GM18858 (cell line): ENCODE measurements around the gene LYSMD1.

Experiments used
- ATAC-seq: cut with Tn5 transposase; IDR thresholded peaks from one replicate; pipeline ENCODE4 v1.9.1; 2021; ENCODE audit not compliant: unreplicated experiment

Gene LYSMD1

DNA sequence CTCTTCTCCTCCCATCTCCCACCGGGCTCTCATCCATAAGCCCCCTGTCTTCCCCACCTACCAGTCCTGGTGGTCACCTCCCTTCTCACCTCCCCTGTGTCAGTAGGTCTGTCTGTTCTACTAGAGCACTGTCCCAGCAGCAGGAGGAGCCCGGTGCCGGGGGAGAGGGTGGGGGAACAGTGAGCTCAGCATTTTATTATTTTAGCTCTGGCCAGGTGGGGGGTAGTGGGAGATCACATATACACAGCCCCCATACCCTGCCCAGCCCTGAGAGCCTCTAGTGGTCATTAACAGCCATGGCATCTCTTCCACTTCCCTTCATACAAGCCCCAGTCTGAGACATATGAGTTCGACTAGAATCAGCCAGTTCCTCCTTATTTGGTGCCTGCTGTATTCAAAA is 10.2 kb upstream of the LYSMD1 start, which contains the start of gene TMOD4:
TMOD4 (minus strand) TSS at position 119 of the 400 bp plus-strand sequence. CDS start 1,106 bp downstream, outside the sequence.
- no peak for ATAC-seq

DNA sequence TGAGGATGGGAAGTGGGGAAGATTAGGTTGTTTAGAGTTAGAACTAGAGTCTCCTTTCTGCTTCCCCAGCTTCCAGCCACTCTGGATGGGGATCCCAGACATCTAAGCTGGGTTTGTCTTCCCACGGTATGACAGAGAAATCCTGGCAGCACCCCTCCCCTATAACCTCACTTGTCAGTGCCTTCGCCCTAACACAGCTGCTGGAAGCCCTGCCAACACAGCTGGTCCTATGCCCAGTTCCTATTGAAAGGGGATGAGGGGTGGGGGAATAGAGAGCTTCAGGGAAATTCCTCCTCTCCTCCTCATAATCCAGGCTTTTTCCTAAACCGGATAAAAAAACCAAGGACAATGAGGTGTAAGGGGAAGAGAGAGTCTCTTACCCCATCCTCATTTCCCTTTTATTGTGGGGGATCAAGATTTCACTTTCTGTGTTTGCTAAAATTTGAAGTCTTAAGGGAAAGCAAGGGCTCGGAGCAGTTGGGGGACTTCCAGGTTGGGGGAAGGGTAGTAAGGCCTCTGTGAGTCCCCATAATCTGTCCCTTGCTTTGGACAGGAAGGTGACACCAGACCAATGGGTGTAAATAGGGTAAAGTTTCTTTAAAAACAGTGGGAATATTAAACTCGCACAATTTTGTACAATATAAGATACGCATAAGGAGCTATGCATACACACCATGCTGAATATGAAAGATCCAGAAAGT is 9.5 kb upstream of the LYSMD1 start:
- ATAC-seq: no peak

DNA sequence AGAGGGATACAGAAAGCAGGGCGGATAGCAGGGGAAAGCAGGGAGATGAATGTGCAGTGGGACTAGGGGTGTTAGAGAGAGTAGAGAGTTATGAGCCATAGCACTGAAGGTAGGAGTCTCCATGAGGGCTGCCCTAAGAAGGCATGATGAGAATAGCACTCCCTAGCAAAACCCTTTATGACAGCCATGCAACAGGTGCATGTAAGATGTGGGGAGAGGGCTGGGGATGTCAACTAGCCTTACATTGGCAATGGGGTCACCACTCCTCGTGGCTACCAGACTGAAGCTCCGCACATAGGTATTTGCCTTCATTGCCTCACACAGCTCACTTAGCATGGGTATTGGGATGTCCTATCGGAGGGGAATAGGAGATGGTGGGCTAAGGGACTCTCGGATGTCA is 5.5 kb upstream of the LYSMD1 start:
- ATAC-seq: no peak

DNA sequence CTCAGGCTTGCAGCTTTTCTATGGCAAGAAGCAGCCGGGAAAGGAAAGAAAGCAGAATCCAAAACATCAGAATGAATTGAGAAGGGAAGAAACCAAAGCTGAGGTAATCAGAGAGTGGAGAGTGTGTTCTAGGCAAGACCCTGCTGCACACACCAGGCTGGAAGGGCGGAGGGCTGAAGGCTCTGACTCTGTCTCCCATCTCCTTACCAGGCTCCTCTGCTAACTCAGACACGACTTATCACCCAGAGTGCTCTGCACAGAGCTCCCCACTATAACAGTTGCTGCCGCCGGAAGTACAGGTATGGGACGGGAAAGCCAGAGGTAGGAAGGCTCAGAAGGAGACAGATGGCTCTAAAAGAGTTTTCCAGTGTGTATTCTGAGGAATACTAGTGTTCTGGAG is 1.4 kb upstream of the LYSMD1 start:
- no peak for ATAC-seq

DNA sequence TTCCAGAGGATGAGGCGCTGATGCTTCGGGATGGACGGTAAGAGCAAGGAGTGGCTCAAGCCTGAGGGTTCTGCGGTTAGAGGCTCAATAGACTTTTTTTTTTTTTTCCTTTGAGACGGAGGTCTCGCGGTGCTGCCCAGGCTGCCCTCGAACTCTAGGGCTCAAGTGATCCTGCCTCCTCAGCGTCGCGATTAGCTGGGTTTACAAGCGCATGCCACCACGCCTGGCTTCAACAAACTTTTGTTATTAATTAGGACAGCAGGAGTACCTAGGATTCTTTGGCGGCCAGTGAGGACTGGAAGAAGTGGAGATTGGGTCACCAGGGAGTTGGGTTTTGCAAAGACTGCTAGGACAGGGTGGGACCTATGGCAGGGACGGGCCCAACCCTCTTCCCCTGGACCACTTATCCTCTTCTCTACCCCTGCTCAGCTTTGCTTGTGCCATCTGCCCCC is 829 bp upstream of the LYSMD1 start:
- ATAC-seq: no peak

- no peak for ATAC-seq
Observed at GRCh38 chr1:151165281-151165737, 393 bp downstream of the LYSMD1 start.

- ATAC-seq: no peak
Observed at GRCh38 chr1:151164732-151165280, 896 bp downstream of the LYSMD1 start.

GRCh38 chr1:151159373-151159772 is 6.3 kb downstream of the LYSMD1 start:
- no peak for ATAC-seq

- no peak for ATAC-seq
Observed at GRCh38 chr1:151158751-151159251, 6.9 kb downstream of the LYSMD1 start.

DNA sequence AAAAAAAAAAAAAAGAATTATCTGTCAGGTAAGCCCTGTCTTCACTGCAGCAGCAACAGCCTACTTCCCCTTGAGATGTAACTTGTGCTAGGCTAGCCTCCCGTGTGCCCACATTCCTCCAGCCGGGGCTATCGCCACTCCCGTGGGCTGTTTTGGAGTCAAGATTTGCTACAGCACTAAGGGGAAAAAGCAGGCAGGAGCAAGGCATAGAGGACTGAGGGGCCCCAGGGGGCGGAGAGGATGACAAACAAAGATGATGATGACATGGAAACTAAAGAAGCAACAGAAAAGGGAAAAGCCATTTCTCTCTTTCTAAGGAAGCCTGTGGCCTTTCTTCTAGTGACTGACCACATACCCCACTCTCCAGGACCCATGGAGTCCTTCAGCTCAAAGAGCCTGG is 7.4 kb downstream of the LYSMD1 start:
- no peak for ATAC-seq

- no peak for ATAC-seq
Observed at GRCh38 chr1:151157067-151157531, 8.6 kb downstream of the LYSMD1 start.

GRCh38 chr1:151156515-151156819 is 9.2 kb downstream of the LYSMD1 start, which contains the start of gene TNFAIP8L2:
Gene TNFAIP8L2, plus strand, starts transcription at chr1:151156649. Its CDS starts 2,049 bp downstream, at chr1:151158698.
- ATAC-seq: no peak

DNA sequence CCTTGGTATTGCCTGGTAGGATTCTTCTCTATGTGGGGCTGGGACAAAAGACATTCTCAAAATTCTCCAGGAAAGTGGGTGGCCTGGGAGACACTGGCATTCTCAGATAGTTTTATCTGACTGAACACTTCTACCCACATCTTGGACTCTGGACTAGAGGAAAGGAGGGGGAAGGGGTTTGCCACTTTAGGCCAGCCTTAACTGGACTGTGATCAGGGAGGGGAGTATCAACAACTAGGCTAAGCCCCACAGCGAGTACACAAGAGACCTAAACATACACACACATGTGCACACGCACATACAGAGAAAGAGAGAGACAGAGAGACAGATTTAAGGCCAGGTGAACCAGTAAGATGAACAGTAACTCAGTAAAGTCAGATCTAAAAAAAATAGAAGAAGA is 18.0 kb downstream of the LYSMD1 start:
- no peak for ATAC-seq

GRCh38 chr1:151147132-151147503 is 18.6 kb downstream of the LYSMD1 start:
- ATAC-seq: no peak

DNA sequence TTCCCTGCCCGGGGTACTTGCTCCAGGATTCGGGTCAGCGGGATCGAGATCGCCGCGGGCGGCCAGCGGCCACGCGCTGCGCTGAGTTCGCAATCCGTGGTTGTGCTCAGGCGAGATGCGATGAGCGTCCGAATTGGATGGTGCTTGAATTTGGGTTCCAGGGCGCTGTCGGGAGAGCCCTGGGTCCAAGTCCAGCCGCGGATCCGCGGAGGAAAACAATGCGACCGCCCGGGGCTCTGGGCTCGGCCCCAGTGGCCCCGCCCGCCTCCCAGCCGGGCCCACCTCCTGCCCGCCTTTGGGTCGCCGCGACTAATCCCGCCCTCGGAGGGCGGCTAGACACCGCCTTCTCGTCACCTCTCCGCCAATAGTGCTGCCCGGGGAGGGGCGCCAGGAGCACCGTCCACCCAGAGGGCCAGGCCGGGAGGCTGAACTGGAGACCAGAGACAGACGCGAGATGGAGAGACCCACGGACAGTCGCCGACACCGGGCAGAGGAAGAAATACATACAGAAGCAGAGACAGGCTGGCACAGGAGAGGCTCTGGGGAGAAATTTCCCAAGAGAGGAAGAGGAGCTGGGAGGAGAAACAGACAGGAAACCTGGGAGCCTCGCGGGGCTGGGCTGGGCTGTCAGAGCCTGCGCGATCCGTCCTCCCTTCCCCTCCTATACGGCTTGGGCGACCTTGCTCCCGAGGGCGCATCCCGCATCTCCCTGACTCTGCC is 19.1 kb downstream of the LYSMD1 start, which contains the start of gene SEMA6C:
SEMA6C (minus strand) TSS at position 220 of the 720 bp plus-strand sequence. CDS start 4,010 bp downstream, outside the sequence.
- peak; percentile 81 for ATAC-seq

DNA sequence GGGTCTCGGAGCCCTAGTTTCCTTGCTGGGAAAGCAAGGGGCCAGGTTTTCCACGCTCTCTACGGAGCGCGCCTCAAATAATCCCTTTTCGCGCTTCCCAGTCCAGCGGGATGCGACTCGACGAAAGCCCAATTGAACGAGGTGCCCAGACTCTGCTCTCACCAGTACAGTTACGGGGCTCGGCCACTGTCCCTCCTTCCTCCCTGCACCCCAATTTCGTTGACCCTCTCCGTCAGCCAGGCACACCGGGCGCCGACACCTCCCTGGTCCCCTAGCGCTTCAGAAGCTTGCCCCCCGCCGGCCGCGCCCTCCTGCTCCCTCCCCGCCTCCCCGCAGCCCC is 19.7 kb downstream of the LYSMD1 start:
- ATAC-seq: no peak

GRCh38 chr1:151145304-151146071 is 20.2 kb downstream of the LYSMD1 start:
- ATAC-seq: no peak

GRCh38 chr1:151144474-151145303 is 21.0 kb downstream of the LYSMD1 start:
- ATAC-seq: no peak

- no peak for ATAC-seq
Observed at GRCh38 chr1:151143986-151144385, 21.7 kb downstream of the LYSMD1 start.

GRCh38 chr1:151143057-151143435 is 22.7 kb downstream of the LYSMD1 start:
- no peak for ATAC-seq
